K562 (cell line): ENCODE data around the gene ZNF407. TPM values are rescaled to one million over a fixed set of nuclear protein-coding genes. Genes with fewer than 3 reads are reported as not detected.

ENCODE experiments used
- ATAC-seq: fragments of 200-7000 bp; cut with Tn5 transposase; 3 replicates; pipeline ENCODE4 v1.9.1; 2020; ENCODE audit warnings: moderate library complexity
- BruUV-seq: library from RNA; stranded (reverse); fragments of 400-500 nt; replicated peaks from 2 replicates; lab custom pipeline; 2021; lab: Mats Ljungman, UMichigan
- CTCF ChIA-PET: fragments of 300-600 bp; formaldehyde crosslinking; extraction: SDS; loops from one replicate; lab custom pipeline; 2021; ENCODE audit warnings: low intra/inter-chr PET ratio; lab: Yijun Ruan, JAX
- POLR2A ChIA-PET: fragments of 300-600, 350-650 bp; sonication (Branson Sonifier 250); formaldehyde crosslinking; extraction: SDS; loops from one replicate; lab custom pipeline; 2021; ENCODE audit warnings: antibody characterized with exemption, inconsistent platforms; lab: Yijun Ruan, JAX
- DNase-seq, 4 experiments: peaks; one replicate each; pipeline versions ENCODE4 v3.0.0 to v3.0.0-alpha.2; 2011 to 2018; ENCODE audit warnings: low spot score in 3 of 4, mixed read lengths in 3 of 4; ENCODE audit errors: extremely low read depth in 1 of 4
- FAIRE-seq: peaks from 2 replicates; lab custom pipeline; 2011; peaks lifted over from hg19 to GRCh38; lab: Jason Lieb, UNC
- H2AFZ ChIP-seq: 2 replicates; pipeline ENCODE4 v1.6.0; 2011; ENCODE audit warnings: low read depth, low read length, control low read depth, inconsistent platforms
- H3K27ac ChIP-seq: fragments of 200-600 bp; 3 replicates; pipeline ENCODE4 v1.8.0; 2011; ENCODE audit warnings: low read depth, mild to moderate bottlenecking, control low read depth, inconsistent platforms, low read length, moderate library complexity, mixed read lengths; ENCODE audit errors: extremely low read depth
- H3K27me3 ChIP-seq, 2 experiments: fragments of 300-600 bp in 1 of 2; 2 replicates in 1 of 2; 3 replicates in 1 of 2; pipeline versions ENCODE4 v1.6.0 to v1.8.0; 2011; ENCODE audit warnings: inconsistent platforms in 2 of 2, low read length in 2 of 2, mild to moderate bottlenecking in 1 of 2, mixed read lengths in 1 of 2, moderate library complexity in 1 of 2; ENCODE audit not compliant: control insufficient read depth in 2 of 2, insufficient read depth in 2 of 2
- H3K36me3 ChIP-seq: fragments of 300-600 bp; 3 replicates; pipeline ENCODE4 v1.8.0; 2011; ENCODE audit warnings: mild to moderate bottlenecking, low read length, inconsistent platforms; ENCODE audit not compliant: control insufficient read depth, insufficient read depth
- H3K4me1 ChIP-seq, 2 experiments: fragments of 200-600 bp in 1 of 2; replicated peaks in 1 of 2; 2 replicates in 1 of 2; 3 replicates in 1 of 2; pipeline versions ENCODE4 v1.5.1 to v1.8.0; 2011; ENCODE audit warnings: inconsistent platforms in 2 of 2, low read length in 2 of 2, mild to moderate bottlenecking in 1 of 2, mixed read lengths in 1 of 2, moderate library complexity in 1 of 2; ENCODE audit not compliant: control insufficient read depth in 2 of 2, insufficient read depth in 2 of 2
- H3K4me2 ChIP-seq: 2 replicates; pipeline ENCODE4 v1.6.1; 2011; ENCODE audit warnings: low read length, control low read depth, inconsistent platforms, mixed read lengths; ENCODE audit not compliant: insufficient read depth
- H3K4me3 ChIP-seq: fragments of 200-600 bp; sonication (generic), shearing (Covaris generic); 2 replicates; pipeline ENCODE4 v1.5.1; 2016; ENCODE audit warnings: control low read depth, inconsistent platforms
- H3K79me2 ChIP-seq: fragments of 200-600 bp; 3 replicates; pipeline ENCODE4 v1.8.0; 2011; ENCODE audit warnings: low read length, inconsistent platforms; ENCODE audit not compliant: control insufficient read depth, insufficient read depth
- H3K9ac ChIP-seq, 2 experiments: 2 replicates each; pipeline versions ENCODE4 v1.6.0 to v1.6.1; 2011; ENCODE audit warnings: low read depth in 2 of 2, low read length in 2 of 2, control low read depth in 1 of 2, inconsistent platforms in 1 of 2, mild to moderate bottlenecking in 1 of 2, mixed read lengths in 1 of 2; ENCODE audit not compliant: insufficient read depth in 1 of 2
- H3K9me1 ChIP-seq: one replicate; pipeline ENCODE4 v1.6.0; 2011; ENCODE audit warnings: inconsistent platforms, mild to moderate bottlenecking, low read length, moderate library complexity; ENCODE audit not compliant: control insufficient read depth, insufficient read depth
- H3K9me3 ChIP-seq: replicated peaks from 2 replicates; pipeline ENCODE4 v1.5.1; 2011; ENCODE audit warnings: low read depth, low read length, inconsistent platforms; ENCODE audit not compliant: control insufficient read depth, insufficient read depth
- H4K20me1 ChIP-seq: replicated peaks from 2 replicates; pipeline ENCODE4 v1.6.1; 2011; ENCODE audit warnings: low read length, inconsistent platforms, mixed read lengths; ENCODE audit not compliant: control insufficient read depth, insufficient read depth
- ATF2 ChIP-seq: sonication (generic); formaldehyde crosslinking; IDR thresholded peaks from 2 replicates; pipeline ENCODE4 v1.8.1; 2022; ENCODE audit warnings: missing genetic modification reagents
- DPF2 ChIP-seq: fragments of 450-650 bp; IDR thresholded peaks from 2 replicates; pipeline ENCODE4 v1.6.1; 2016
- NUFIP1 ChIP-seq: fragments of 450-650 bp; IDR thresholded peaks from 2 replicates; pipeline ENCODE4 v1.6.1; 2018; ENCODE audit not compliant: partially characterized antibody
- ZBTB26 ChIP-seq: fragments of 450-650 bp; formaldehyde crosslinking; IDR thresholded peaks from 2 replicates; pipeline ENCODE4 v1.4.0; 2022; ENCODE audit warnings: missing genetic modification characterization
- ZMIZ1 ChIP-seq, 2 experiments: fragments of 150-350 bp in 1 of 2; IDR thresholded peaks; 2 replicates each; pipeline ENCODE4 v1.6.1; 2012 to 2016; ENCODE audit warnings: low read depth in 2 of 2, low read length in 2 of 2, mild to moderate bottlenecking in 1 of 2, moderate library complexity in 1 of 2
- ZNF518B ChIP-seq: fragments of 250-450 bp; sonication (Bioruptor Pico); IDR thresholded peaks from 2 replicates; pipeline ENCODE4 v1.5.0; 2021; ENCODE audit warnings: mild to moderate bottlenecking, moderate library complexity
- ZNF785 ChIP-seq: fragments of 250-450 bp; sonication (Bioruptor Pico); IDR thresholded peaks from 2 replicates; pipeline ENCODE4 v1.4.0; 2020; ENCODE audit warnings: mild to moderate bottlenecking
- WGBS: fragments of 100-300 bp; shearing (Covaris generic); methylation state at CpG from one replicate; pipeline ENCODE4 v1.1.6; 2016; ENCODE audit warnings: low coverage, mixed read lengths; ENCODE audit not compliant: insufficient coverage; ENCODE audit errors: missing lambda C conversion rate; 5-methylcytosine and 5-hydroxymethylcytosine counted together
- in situ Hi-C: fragments of 300-500 bp; cut with MboI; formaldehyde crosslinking; loops from 4 replicates; pipeline ENCODE4 v1.15.0; 2018; ENCODE audit warnings: inconsistent platforms, mixed read lengths
- intact Hi-C: fragments of 100-400 bp; cut with micrococcal nuclease; formaldehyde crosslinking; loops from 2 replicates; pipeline ENCODE4 v1.14.2; 2022
- polyA plus RNA-seq, 8 experiments: library from polyadenylated mRNA; depleted of rRNA in 4 of 8; stranded (reverse) in 5 of 8; unstranded in 3 of 8; fragments of >200 nt; fragmentation: Nextera tagmentation in 2 of 8; fragmentation: Illumina TruSeq in 1 of 8; extraction: Ambion mirVana in 2 of 8; extraction: Trizol in 1 of 8; gene quantifications; 2 replicates each; pipeline versions ENCODE4 v1.2.1 to v1.2.3, GENCODE V29; 2011 to 2014; ENCODE audit warnings: inconsistent platforms in 1 of 8, missing spikeins in 1 of 8
- total RNA-seq, 7 experiments: library from RNA; depleted of rRNA in 6 of 7; stranded (reverse); fragments of >200 nt in 6 of 7; fragmentation: Illumina TruSeq in 2 of 7; extraction: Trizol in 2 of 7; gene quantifications; 2 replicates each; pipeline versions ENCODE4 v1.2.1 to v1.2.3, GENCODE V29; 2011 to 2021; ENCODE audit warnings: low replicate concordance in 1 of 7

The ZNF407 gene
- total and polyA plus RNA-seq, 9 of the 15 experiments (the other 6 are each of a cell fraction or from before 2014, with no cell fraction given) = 0.21 to 5.4 (median 2.3) TPM

- TF ChIP-seq ZMIZ1 (IDR thresholded peaks at IDR 0.05; ENCODE audit: low read depth in 2 of 2, low read length in 2 of 2) = no peak
- no peak for TF ChIP-seq ZBTB26 (CRISPR knock-in tag)
Observed at GRCh38 chr18:75064513-75064905, 466.8 kb downstream of the ZNF407 start (continued).

- ATAC-seq (no peak), FAIRE-seq (no peak)
- POLR2A ChIA-PET = interaction anchor here (0.7 kb wide), 2 partner anchors 14 to 25 kb away, joined by 3 read pairs; no protein-coding TSS in a partner anchor
- TF ChIP-seq ZNF785 (CRISPR knock-in tag) (no peak), NUFIP1 (no peak), ATF2 (no peak), DPF2 (no peak), ZNF518B (CRISPR knock-in tag) (no peak)
Observed at GRCh38 chr18:75065251-75066000, 467.8 kb downstream of the ZNF407 start.

More at GRCh38 chr18:75065251-75066000, 467.8 kb downstream of the ZNF407 start:
- in situ Hi-C loops (no loop called here), intact Hi-C loops (no loop called here)
- no peak overlapping the region for H3K27ac ChIP-seq
- no TSS peak for BruUV-seq
- no peaks in the 10 kb centered on the region for H3K36me3 ChIP-seq
- no peak overlapping the region for H2AFZ ChIP-seq
- no peaks in the 10 kb centered on the region for H4K20me1 ChIP-seq
- H3K9me1 ChIP-seq = no peaks in the 10 kb centered on the region
- CTCF ChIA-PET = no interaction called here
- no peak for DNase-seq
- H3K4me2 ChIP-seq = no peak overlapping the region
- no peaks in the 10 kb centered on the region for H3K4me1 ChIP-seq
- no peak overlapping the region for H3K9ac ChIP-seq
- 36% methylated on average over 14 of the region's 21 CpGs for WGBS
- no peaks in the 10 kb centered on the region for H3K79me2 ChIP-seq
- peaks cover 0 to 22% of the 10 kb centered on the region in 2 experiments; a peak in 1 of 5 replicates for H3K27me3 ChIP-seq
- H3K4me3 ChIP-seq = no peak overlapping the region
- H3K9me3 ChIP-seq = no peaks in the 10 kb centered on the region
